Esophagus muscularis mucosa (tissue), 4 donors: Measurements from ENCODE around the gene PCSK6. TPM values are rescaled to one million over a fixed set of nuclear protein-coding genes. Genes with fewer than 3 reads are reported as not detected.

Experiments
- DNase-seq: peaks from one replicate; pipeline ENCODE4 v3.0.0-alpha.2; 2017; ENCODE audit errors: extremely low spot score
- H3K27ac ChIP-seq, 4 donors: fragments of 200-600 bp; sonication (generic); replicated peaks in 1 of 4; 1 replicate in 3 of 4; 2 replicates in 1 of 4; pipeline ENCODE4 v1.5.1; 2016 to 2019; ENCODE audit warnings: mild to moderate bottlenecking in 1 of 4
- H3K27me3 ChIP-seq, 4 donors: fragments of 200-600 bp; sonication (generic); one replicate each; pipeline versions ENCODE4 v1.5.1 to v1.6.0; 2016 to 2019
- H3K36me3 ChIP-seq, 4 donors: fragments of 200-600 bp; sonication (generic); one replicate each; pipeline ENCODE4 v1.5.1; 2016 to 2019
- H3K4me1 ChIP-seq, 4 donors: fragments of 200-600 bp; sonication (generic); one replicate each; pipeline ENCODE4 v1.5.1; 2016 to 2019
- H3K4me3 ChIP-seq, 4 donors: fragments of 200-600 bp; sonication (generic); 1 replicate in 2 of 4; 2 replicates in 2 of 4; pipeline ENCODE4 v1.5.1; 2016 to 2019; ENCODE audit warnings: mild to moderate bottlenecking in 4 of 4, moderate library complexity in 1 of 4
- H3K9me3 ChIP-seq, 4 donors: fragments of 200-600 bp; sonication (generic); 1 replicate in 3 of 4; 2 replicates in 1 of 4; pipeline ENCODE4 v1.5.1; 2016 to 2019
- CTCF ChIP-seq, 3 experiments: fragments of 200-600 bp in 2 of 3; fragments of 450-650 bp in 1 of 3; sonication (generic) in 2 of 3; IDR thresholded peaks; one replicate each; pipeline ENCODE4 v1.5.1; 2017 to 2019; ENCODE audit warnings: antibody characterized with exemption in 3 of 3, mild to moderate bottlenecking in 2 of 3, moderate library complexity in 1 of 3
- EP300 ChIP-seq: sonication (generic); formaldehyde crosslinking; IDR thresholded peaks from one replicate; pipeline ENCODE4 v1.6.1; 2017; ENCODE audit warnings: antibody characterized with exemption
- POLR2A ChIP-seq: fragments of 450-650 bp; IDR thresholded peaks from one replicate; pipeline ENCODE4 v1.6.1; 2017; ENCODE audit warnings: antibody characterized with exemption, moderate library complexity, mild to moderate bottlenecking, low read depth
- POLR2AphosphoS5 ChIP-seq, 2 donors: sonication (generic); formaldehyde crosslinking; IDR thresholded peaks; one replicate each; pipeline ENCODE4 v1.6.1; 2017; ENCODE audit warnings: antibody characterized with exemption in 2 of 2
- WGBS: methylation state at CpG from one replicate; pipeline ENCODE4 v1.1.5; 2018; 5-methylcytosine and 5-hydroxymethylcytosine counted together
- intact Hi-C: fragments of 100-400 bp; cut with DNase I; formaldehyde crosslinking; loops from one replicate; pipeline ENCODE4 v1.15.1; 2023
- total RNA-seq, 4 donors: library from RNA; depleted of rRNA; stranded (reverse); fragments of >200 nt; gene quantifications; one replicate each; pipeline versions ENCODE4 v1.1.0 to v1.2.1, GENCODE V29; 2016

Gene PCSK6
- total RNA-seq, 4 donors from 2014 or later = 13.6 to 24.1 (median 15.3) TPM

GRCh38 chr15:101521069-101521468, 31.6 kb upstream of the PCSK6 start:
- Histone ChIP-seq H3K4me3 (no peak overlapping the region), H3K9me3 (peaks cover 0 to 34% (median 28%) of the 10 kb centered on the region in 4 donors), H3K36me3 (no peaks in the 10 kb centered on the region), H3K4me1 (no peaks in the 10 kb centered on the region), H3K27ac (no peak overlapping the region), H3K27me3 (peaks cover 0 to 15% (median 1%) of the 10 kb centered on the region in 4 donors)
- DNase-seq = peak; percentile 50
- intact Hi-C loops = no loop called here
- TF ChIP-seq CTCF (IDR thresholded peaks at IDR 0.05) (no peak), POLR2A (no peak)
- 56% methylated on average over 3 of the region's 3 CpGs for WGBS

DNA sequence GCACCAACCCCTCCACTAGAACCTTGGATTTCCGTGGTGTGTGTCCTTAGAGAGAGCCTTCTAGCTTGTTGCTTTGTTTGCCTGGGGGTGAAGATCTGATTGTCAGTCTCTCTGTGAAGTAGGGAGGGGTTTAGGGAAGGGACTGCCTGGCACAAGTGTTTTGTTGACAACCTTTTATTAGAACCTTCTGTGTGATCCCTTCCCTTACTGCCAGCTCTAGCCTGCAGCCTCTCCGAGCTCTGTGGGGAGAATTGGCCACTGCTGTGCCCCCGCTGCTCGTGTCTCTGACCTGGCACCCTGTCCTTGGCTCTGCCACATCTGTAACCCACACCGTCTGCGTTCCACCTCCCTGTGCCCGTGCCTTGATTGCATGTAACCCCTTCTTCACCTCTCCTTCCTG, 30.9 kb upstream of the PCSK6 start:
- 69% methylated on average over 7 of the region's 7 CpGs for WGBS
- Histone ChIP-seq H3K4me1 (no peaks in the 10 kb centered on the region), H3K4me3 (no peak overlapping the region), H3K9me3 (peaks cover 0 to 36% (median 33%) of the 10 kb centered on the region in 4 donors), H3K27me3 (peaks cover 0 to 15% (median 1%) of the 10 kb centered on the region in 4 donors), H3K27ac (no peak overlapping the region), H3K36me3 (no peaks in the 10 kb centered on the region)
- DNase-seq = peak; percentile 72
- TF ChIP-seq POLR2AphosphoS5 (IDR thresholded peaks at IDR 0.05) (no peak), CTCF (IDR thresholded peaks at IDR 0.05) (no peak), POLR2A (no peak), EP300 (no peak)
- intact Hi-C loops = no loop called here

- peaks cover 0 to 41% (median 34%) of the 10 kb centered on the region in 4 donors for H3K9me3 ChIP-seq
- H3K4me3 ChIP-seq = no peak overlapping the region
- intact Hi-C loops = no loop called here
- no peak overlapping the region for H3K27ac ChIP-seq
- no peak for DNase-seq
- no peaks in the 10 kb centered on the region for H3K36me3 ChIP-seq
- H3K27me3 ChIP-seq = peaks cover 0 to 3% (median under 1%) of the 10 kb centered on the region in 4 donors
- TF ChIP-seq POLR2A = no peak
- no peak for TF ChIP-seq CTCF (IDR thresholded peaks at IDR 0.05)
- TF ChIP-seq EP300 = no peak
- no peak for TF ChIP-seq POLR2AphosphoS5 (IDR thresholded peaks at IDR 0.05)
- H3K4me1 ChIP-seq = no peaks in the 10 kb centered on the region
These were observed 28.0 kb upstream of the PCSK6 start for GRCh38 chr15:101517504-101517903.

- Histone ChIP-seq H3K4me1 (no peaks in the 10 kb centered on the region), H3K9me3 (peaks cover 0 to 41% (median 32%) of the 10 kb centered on the region in 4 donors), H3K27me3 (no peaks in the 10 kb centered on the region), H3K27ac (no peak overlapping the region), H3K4me3 (no peak overlapping the region), H3K36me3 (no peaks in the 10 kb centered on the region)
- TF ChIP-seq CTCF (IDR thresholded peaks at IDR 0.05) = no peak
- TF ChIP-seq EP300 = no peak
- no peak for TF ChIP-seq POLR2A
- no peak for TF ChIP-seq POLR2AphosphoS5 (IDR thresholded peaks at IDR 0.05)
- intact Hi-C loops = no loop called here
- WGBS = 89% methylated on average over 7 of the region's 7 CpGs
- peak; percentile 37 for DNase-seq
These were observed 24.8 kb upstream of the PCSK6 start for GRCh38 chr15:101514318-101514717.

GRCh38 chr15:101511717-101512116, 22.2 kb upstream of the PCSK6 start:
- Histone ChIP-seq H3K27me3 (no peaks in the 10 kb centered on the region), H3K27ac (no peak overlapping the region), H3K4me1 (no peaks in the 10 kb centered on the region), H3K36me3 (no peaks in the 10 kb centered on the region), H3K4me3 (no peak overlapping the region), H3K9me3 (peaks cover 0 to 17% (median 8%) of the 10 kb centered on the region in 4 donors)
- intact Hi-C loops = no loop called here
- TF ChIP-seq CTCF (IDR thresholded peaks at IDR 0.05) (no peak), POLR2AphosphoS5 (IDR thresholded peaks at IDR 0.05) (no peak), POLR2A (no peak), EP300 (no peak)
- DNase-seq = no peak
